Measurements from ENCODE around the gene RGS3. TPM values are rescaled to one million over a fixed set of nuclear protein-coding genes. Genes with fewer than 3 reads are reported as not detected.
"Not testable (repeated sequence)": the region's sequence is repeated elsewhere in the genome, so short reads cannot be mapped to it uniquely, and the experiment has no call there.

RGS3 gene
- total RNA-seq, 1 experiment from 2014 or later: 144 TPM

GRCh38 chr9:113632776-113633590 is 169.5 kb downstream of the RGS3 start:
- DNase-seq (ENCODE audit: low read depth): peak; percentile 63

DNA sequence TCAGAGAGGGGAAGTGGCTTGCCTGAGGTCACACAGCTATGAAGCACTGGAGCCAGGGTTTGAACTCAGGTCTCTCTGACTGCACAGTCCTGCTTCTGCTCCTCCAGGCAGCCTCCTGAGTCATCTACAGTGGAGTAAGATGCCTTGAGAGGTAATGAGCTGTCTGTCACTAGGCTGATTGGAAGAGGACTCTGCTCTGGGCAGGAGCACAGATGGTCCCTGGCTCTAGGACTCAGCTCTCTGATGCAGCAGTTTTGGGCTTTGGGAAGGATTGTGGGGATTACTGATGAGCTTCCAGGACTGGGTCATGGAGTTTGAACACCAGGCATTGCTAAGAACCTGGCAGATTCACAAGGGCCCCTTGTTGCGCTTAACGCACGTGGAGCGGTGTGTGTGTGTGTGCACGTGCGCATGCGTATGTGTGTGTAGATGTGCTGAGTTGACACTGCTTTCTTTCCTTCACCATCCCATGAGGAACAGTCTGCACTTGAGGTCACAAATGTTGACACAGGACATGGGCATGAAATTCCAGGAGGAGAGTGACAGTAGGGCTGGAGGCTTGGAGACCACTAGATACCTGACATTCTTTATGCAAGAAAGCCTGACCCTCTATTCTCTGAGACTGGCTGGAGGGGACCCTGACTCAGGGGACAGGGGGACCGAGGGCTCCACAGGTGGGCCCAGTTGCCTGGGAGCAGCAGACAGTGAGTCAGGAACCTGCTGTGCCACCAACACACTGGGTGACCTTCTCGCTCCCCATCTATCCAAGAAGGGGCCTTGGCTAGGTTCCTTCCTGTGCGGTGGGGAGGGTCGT is 170.5 kb downstream of the RGS3 start:
- DNase-seq (ENCODE audit: low read depth): peak; percentile 36

DNA sequence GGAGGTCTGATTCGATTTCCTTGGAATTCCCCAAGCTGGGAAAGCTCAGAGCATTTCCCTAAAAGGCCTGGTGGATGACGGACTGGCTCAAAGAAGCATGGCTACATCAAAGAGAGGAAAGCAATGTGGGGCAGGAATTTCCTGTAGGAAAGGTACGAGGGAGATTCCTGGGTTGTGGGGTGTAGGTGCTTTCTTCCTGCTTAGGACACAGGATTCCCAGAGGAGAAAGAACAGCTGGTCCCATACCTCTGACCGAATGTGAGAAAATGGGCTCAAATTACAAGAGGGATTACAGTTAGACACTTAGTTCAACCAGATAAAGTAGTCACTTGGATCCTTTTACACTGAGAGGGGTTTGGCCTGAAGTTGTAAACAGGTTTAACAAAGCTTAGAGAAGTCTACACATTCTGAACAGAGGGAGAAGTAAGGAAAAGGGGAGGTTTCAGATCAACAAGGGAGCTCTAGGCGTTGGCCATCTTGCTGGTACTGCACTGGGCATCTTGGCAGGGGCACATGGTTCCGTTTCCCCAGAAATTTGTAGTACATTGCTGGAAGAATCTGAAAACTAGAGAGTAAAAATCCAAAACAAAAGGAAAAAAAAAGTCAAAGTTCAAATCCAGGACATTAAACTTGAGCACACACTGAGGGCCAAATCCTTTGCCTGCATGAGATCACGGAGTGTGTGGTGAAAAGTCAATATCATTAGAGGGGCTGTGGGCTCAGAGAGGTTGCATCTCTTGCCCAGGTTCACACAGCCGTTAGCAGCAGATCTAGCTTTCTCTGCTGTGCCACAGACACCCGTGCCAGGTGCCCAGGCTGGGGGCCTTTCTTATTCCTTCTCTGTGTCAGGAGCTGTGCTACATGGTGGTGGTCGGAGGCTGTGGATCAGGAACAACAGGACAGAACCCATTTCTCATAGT is 171.3 kb downstream of the RGS3 start:
- DNase-seq (ENCODE audit: low read depth): peak; percentile 88

GRCh38 chr9:113635586-113635985 is 172.1 kb downstream of the RGS3 start:
- no peak for DNase-seq (ENCODE audit: low read depth)

DNA sequence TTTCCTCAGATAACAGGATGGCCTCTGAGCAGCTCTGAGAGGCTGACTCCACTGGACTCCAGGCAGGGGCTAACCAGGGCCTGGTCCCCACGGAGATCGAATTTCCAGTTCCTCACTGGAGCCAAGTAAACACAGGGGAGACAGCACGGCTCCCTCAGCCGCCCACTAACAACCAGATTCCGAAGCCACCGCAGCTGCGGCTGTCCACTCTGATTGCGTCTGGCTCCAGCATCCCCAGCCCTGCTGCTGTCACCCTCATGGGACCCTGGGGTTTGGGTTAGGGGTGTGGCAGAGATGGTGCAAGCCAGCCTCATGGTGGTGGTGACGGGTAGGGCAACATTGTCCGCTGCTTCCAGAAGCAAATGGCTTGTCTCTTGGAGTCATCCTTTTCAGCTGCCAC is 172.6 kb downstream of the RGS3 start:
- peak; percentile 83 for DNase-seq (ENCODE audit: low read depth)

DNA sequence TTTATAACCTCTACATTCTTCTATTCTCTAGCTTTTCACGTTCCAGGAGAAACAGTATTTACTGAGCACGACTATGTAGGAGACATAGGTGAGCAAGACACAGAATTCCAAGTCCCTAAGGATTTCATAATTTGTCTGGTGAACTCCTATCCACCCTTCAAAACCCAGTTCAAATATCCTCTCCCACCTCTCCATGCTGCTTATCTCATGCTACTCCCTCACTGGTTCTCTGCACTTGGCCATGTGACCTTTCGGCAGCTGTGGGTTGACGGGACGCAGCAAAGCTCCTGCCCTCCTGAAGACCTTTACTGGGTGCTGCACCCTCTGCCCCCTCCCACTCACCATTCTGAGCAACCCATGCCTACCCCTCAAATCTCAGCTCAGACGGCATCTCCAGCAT is 173.2 kb downstream of the RGS3 start:
- DNase-seq (ENCODE audit: low read depth): no peak

DNA sequence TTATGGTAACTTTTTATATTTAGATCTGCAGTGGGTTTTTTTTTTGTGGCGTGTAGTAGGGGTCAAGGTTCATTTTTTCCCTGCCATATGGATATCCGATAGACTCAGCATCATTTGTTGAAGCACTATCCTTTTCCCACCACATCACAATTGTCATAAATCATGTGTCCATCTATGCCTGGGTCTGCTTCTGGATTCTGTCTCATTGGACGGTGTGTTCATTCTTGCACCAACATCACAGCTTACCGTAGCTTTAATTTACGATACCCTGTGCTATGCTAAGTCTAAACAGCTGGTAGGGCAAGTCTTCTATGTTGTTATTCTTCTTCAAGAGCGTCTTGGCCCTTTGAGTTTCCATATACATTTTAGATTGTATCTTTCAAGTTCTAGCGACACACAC is 175.0 kb downstream of the RGS3 start:
- DNase-seq (ENCODE audit: low read depth): no peak

DNA sequence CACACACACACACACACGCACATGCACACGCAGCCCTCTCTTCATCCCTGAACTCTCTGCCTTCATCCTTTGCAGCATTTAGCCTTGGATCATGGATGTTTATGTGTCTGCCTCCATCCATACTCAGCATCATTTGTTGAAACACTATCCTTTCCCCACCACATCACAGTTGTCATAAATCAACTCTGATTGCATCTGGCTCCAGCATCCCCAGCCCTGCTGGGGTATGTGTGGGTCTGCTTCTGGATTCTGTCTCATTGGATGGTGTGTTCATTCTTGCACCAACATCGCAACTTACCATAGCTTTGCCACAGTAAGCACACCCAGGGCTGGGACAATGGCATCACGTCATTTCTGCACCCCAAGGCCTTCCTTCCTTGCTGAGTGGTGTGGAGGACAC is 175.4 kb downstream of the RGS3 start:
- no peak for DNase-seq (ENCODE audit: low read depth)

- DNase-seq (ENCODE audit: low read depth): not testable (repeated sequence)
Observed at GRCh38 chr9:113639411-113639970, 176.0 kb downstream of the RGS3 start.

DNA sequence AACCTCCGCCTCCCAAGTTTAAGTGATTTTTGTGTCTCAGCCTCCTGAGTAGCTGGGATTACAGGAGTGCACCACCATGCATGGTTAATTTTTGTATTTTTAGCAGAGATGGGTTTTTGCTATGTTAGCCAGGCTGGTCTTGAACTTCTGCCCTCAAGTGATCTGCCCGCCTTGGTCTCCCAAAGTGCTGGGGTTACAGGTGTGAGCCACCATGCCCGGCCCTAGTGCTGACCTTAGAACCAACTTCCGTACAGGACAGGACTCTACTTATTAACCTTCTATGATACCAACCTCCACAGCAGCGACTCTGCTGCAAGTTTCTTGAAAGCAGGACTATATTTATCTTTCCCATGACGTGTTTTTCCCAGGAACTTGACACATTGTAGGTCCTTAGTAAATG is 176.9 kb downstream of the RGS3 start:
- no peak for DNase-seq (ENCODE audit: low read depth)

GRCh38 chr9:113641100-113641885 is 177.8 kb downstream of the RGS3 start:
- DNase-seq (ENCODE audit: low read depth): peak; percentile 68

GRCh38 chr9:113644321-113644720 is 180.8 kb downstream of the RGS3 start:
- DNase-seq (ENCODE audit: low read depth): no peak

DNA sequence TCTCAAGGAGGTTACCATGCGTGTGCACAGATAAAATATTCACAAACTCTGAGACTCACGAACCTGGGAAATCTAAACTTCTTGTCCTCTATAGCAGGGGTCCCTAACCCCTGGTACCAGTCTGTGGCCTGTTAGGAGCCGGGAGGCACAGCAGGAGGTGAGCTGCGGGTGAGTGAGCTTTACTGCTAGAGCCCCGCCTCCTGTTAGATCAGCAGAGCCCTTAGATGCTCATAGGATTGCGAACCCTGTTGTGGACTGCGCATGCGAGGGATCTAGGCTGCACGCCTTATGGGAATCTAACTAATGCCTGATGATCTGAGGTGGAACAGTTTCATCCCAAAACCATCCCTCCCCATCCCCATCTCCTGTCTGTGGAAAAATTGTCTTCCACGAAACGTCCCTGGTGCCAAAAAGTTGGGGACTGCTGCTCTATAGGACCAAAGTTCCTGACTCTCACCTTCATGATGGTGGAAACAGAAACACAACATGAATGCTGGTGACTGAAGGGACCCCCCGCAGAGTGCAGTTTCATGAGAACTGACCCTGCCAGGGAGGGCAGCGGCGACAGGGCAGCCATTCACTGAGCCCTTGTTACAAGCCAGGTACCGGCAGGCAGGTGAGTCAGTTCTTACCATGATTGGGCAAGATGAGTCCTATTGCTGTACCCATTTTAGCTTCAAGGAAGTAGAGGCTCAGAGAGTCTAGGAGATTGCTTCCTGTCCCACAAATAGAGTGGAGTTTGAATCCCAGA is 181.9 kb downstream of the RGS3 start:
- DNase-seq (ENCODE audit: low read depth): no peak

DNA sequence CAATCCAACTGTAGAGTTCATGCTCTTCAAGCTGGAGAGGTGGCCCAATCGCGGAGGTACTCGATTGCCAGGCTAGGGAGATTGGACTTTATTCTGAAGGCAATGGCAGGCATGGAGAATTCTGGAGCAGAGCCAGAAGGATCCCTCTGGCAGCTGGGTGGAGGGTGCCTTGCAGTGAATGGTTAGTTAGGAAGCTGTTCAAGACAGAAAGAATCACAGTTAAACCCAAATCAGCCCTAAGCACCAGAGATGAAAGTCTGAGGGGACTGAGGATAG is 182.4 kb downstream of the RGS3 start:
- DNase-seq (ENCODE audit: low read depth): no peak

DNA sequence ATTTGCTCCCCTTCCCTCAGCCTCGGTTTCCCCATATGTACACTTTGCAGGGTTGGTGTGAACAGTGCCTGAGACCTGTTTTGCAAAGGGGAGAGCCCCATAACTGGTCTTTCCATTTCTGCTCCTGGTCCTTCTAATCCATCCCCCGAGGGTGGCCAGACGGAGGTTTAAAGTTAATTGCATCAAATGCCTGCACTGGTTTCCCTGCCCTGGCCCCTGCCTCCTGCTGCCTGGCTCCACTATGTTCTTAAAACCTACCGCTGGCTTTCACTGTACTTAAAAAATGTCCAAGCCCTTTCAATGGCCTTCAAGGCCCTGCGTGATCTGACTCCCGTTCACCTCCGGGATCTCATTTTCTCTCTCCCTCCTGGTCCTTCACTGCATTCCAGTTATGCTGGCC is 183.0 kb downstream of the RGS3 start:
- no peak for DNase-seq (ENCODE audit: low read depth)

Other genes with a start within 250 kb of the RGS3 start
- 24.9 and 28.5 TPM in 2 replicates for gene FKBP15, start 242.4 kb upstream of the RGS3 start, total RNA-seq (2014; rRNA removed)
- 15.1 and 15.8 TPM in 2 replicates for gene SLC31A1, start 242.2 kb upstream of the RGS3 start, total RNA-seq (2014; rRNA removed)
- 25.0 and 39.7 TPM in 2 replicates for gene CDC26, start 188.2 kb upstream of the RGS3 start, total RNA-seq (2014; rRNA removed)
- gene PRPF4, start 188.1 kb upstream of the RGS3 start, total RNA-seq (2014; rRNA removed): 49.3 and 51.0 TPM in 2 replicates
- not detected in 2 replicates for gene RNF183, start 160.4 kb upstream of the RGS3 start, total RNA-seq (2014; rRNA removed)
- 0.51 and 0.69 TPM in 2 replicates for gene WDR31, start 123.5 kb upstream of the RGS3 start, total RNA-seq (2014; rRNA removed)
- not detected in 2 replicates for gene BSPRY, start 114.2 kb upstream of the RGS3 start, total RNA-seq (2014; rRNA removed)
- 11.8 and 13.1 TPM in 2 replicates for gene HDHD3, start 86.7 kb upstream of the RGS3 start, total RNA-seq (2014; rRNA removed)
- gene ALAD, start 62.4 kb upstream of the RGS3 start, total RNA-seq (2014; rRNA removed): 10.5 and 15.0 TPM in 2 replicates
- 83.1 and 90.6 TPM in 2 replicates for gene POLE3, start 53.1 kb upstream of the RGS3 start, total RNA-seq (2014; rRNA removed)
- 0.19 and 0.29 TPM in 2 replicates for gene C9orf43, start 53.0 kb upstream of the RGS3 start, total RNA-seq (2014; rRNA removed)

Data from LHCN-M2 (cell line).